Neural cell (in vitro differentiated cells): ENCODE measurements around the gene HNRNPLL.

ENCODE experiments used
- CTCF ChIP-seq: fragments of 450-650 bp; IDR thresholded peaks from 2 replicates; pipeline ENCODE4 v1.5.1; 2014; ENCODE audit warnings: antibody characterized with exemption, mild to moderate bottlenecking, moderate library complexity; ENCODE audit not compliant: poor library complexity, severe bottlenecking
- EP300 ChIP-seq: fragments of 450-650 bp; conservative IDR thresholded peaks from 2 replicates; pipeline ENCODE4 v1.6.1; 2014; ENCODE audit warnings: antibody characterized with exemption, mild to moderate bottlenecking, moderate library complexity; ENCODE audit not compliant: poor library complexity, severe bottlenecking
- EZH2 ChIP-seq: fragments of 200-600, 300-800 bp; shearing (Covaris generic), sonication (generic); IDR thresholded peaks from 2 replicates; pipeline ENCODE4 v1.6.1; 2014; ENCODE audit warnings: antibody characterized with exemption, low read length, borderline replicate concordance, mild to moderate bottlenecking; ENCODE audit not compliant: insufficient read depth, poor library complexity, severe bottlenecking
- RAD21 ChIP-seq: fragments of 450-650 bp; conservative IDR thresholded peaks from 2 replicates; pipeline ENCODE4 v1.6.1; 2014; ENCODE audit warnings: antibody characterized with exemption, mild to moderate bottlenecking, moderate library complexity
- SMC3 ChIP-seq: fragments of 450-650 bp; conservative IDR thresholded peaks from 2 replicates; pipeline ENCODE4 v1.6.1; 2014; ENCODE audit warnings: antibody characterized with exemption, mild to moderate bottlenecking, moderate library complexity; ENCODE audit not compliant: poor library complexity
- TAF1 ChIP-seq: IDR thresholded peaks from 2 replicates; pipeline ENCODE4 v1.6.1; 2012; ENCODE audit warnings: low read depth

- TF ChIP-seq RAD21 (no peak), EP300 (no peak), TAF1 (no peak), CTCF (no peak), EZH2 (no peak), SMC3 (no peak)
These were observed 1.1 kb downstream of the HNRNPLL start for GRCh38 chr2:38601463-38602135.
